Sigmoid colon (tissue), 7 donors: Measurements from ENCODE around the gene MTTP. TPM values are rescaled to one million over a fixed set of nuclear protein-coding genes. Genes with fewer than 3 reads are reported as not detected.

Source experiments
- DNase-seq: peaks from one replicate; pipeline ENCODE4 v3.0.0-alpha.2; 2019
- H3K27ac ChIP-seq, 4 donors: fragments of 200-600 bp; sonication (generic); one replicate each; pipeline ENCODE4 v1.5.1; 2016 to 2019; ENCODE audit warnings: mild to moderate bottlenecking in 1 of 4
- H3K27me3 ChIP-seq, 3 donors: fragments of 200-600 bp; sonication (generic); one replicate each; pipeline ENCODE4 v1.5.1; 2019; ENCODE audit warnings: mild to moderate bottlenecking in 1 of 3
- H3K36me3 ChIP-seq, 4 donors: fragments of 200-600 bp; sonication (generic); one replicate each; pipeline ENCODE4 v1.5.1; 2016 to 2019
- H3K4me1 ChIP-seq, 4 donors: fragments of 200-600 bp; sonication (generic); one replicate each; pipeline ENCODE4 v1.5.1; 2017 to 2019
- H3K4me3 ChIP-seq, 4 donors: fragments of 200-600 bp; sonication (generic); one replicate each; pipeline ENCODE4 v1.5.1; 2017 to 2019; ENCODE audit warnings: mild to moderate bottlenecking in 2 of 4, moderate library complexity in 1 of 4
- H3K9me3 ChIP-seq, 4 donors: fragments of 200-600 bp in 3 of 4; sonication (generic) in 3 of 4; one replicate each; pipeline versions ENCODE4 v1.5.1 to v1.6.1; 2013 to 2019
- CTCF ChIP-seq, 4 experiments: fragments of 450-650 bp in 3 of 4; fragments of 200-600 bp in 1 of 4; IDR thresholded peaks; one replicate each; pipeline ENCODE4 v1.5.1; 2016 to 2019; ENCODE audit warnings: antibody characterized with exemption in 4 of 4, mild to moderate bottlenecking in 3 of 4, moderate library complexity in 2 of 4
- EP300 ChIP-seq, 4 donors: sonication (generic); formaldehyde crosslinking; IDR thresholded peaks; one replicate each; pipeline ENCODE4 v1.6.1; 2017; ENCODE audit warnings: antibody characterized with exemption in 4 of 4
- POLR2A ChIP-seq, 2 donors: fragments of 450-650 bp; IDR thresholded peaks; one replicate each; pipeline ENCODE4 v1.6.1; 2016; ENCODE audit warnings: antibody characterized with exemption in 2 of 2, mild to moderate bottlenecking in 2 of 2, moderate library complexity in 2 of 2
- POLR2AphosphoS5 ChIP-seq, 4 donors: sonication (generic); formaldehyde crosslinking; IDR thresholded peaks; one replicate each; pipeline ENCODE4 v1.6.1; 2017; ENCODE audit warnings: antibody characterized with exemption in 4 of 4
- WGBS, 2 donors: extraction: QIAGEN DNeasy Blood & Tissue Kit; methylation state at CpG; one replicate each; pipeline ENCODE4 v1.1.7; 2013; 5-methylcytosine and 5-hydroxymethylcytosine counted together
- intact Hi-C: fragments of 100-400 bp; cut with DNase I; formaldehyde crosslinking; loops from one replicate; pipeline ENCODE4 v1.15.1; 2023
- polyA plus RNA-seq, 3 donors: library from polyadenylated mRNA; stranded (reverse); fragments of 200-250 nt; gene quantifications; one replicate each; pipeline ENCODE4 v1.2.3, GENCODE V29; 2013
- total RNA-seq, 4 donors: library from RNA; depleted of rRNA; stranded (reverse); fragments of >200 nt; gene quantifications; one replicate each; pipeline ENCODE4 v1.1.0, GENCODE V29; 2016
- donor health status: healthy with polysubstance abuse.
- donor health status: Bipolar disorder and iron deficiency.
- donor health status: healthy.

MTTP gene
- total and polyA plus RNA-seq, 7 donors, result 0.13 to 12.8 (median 5.1) TPM; not detected in 2

- no peak for TF ChIP-seq CTCF (IDR thresholded peaks at IDR 0.05)
- TF ChIP-seq POLR2AphosphoS5 (IDR thresholded peaks at IDR 0.05), result peak in 2 of 4 donors; percentile 22 to 43
- intact Hi-C loops, result no loop called here
- Histone ChIP-seq H3K27ac (peak overlapping the region; percentile 75 to 78 (median 76)), H3K4me1 (peaks cover 0 to 45% (median 24%) of the 10 kb centered on the region in 4 donors), H3K36me3 (no peaks in the 10 kb centered on the region), H3K9me3 (no peaks in the 10 kb centered on the region), H3K27me3 (no peaks in the 10 kb centered on the region), H3K4me3 (no peak overlapping the region)
- WGBS, 2 donors, result 68 to 72% methylated on average over 4 of the region's 4 CpGs
- DNase-seq, result peak; percentile 59
These were observed 49.6 kb downstream of the MTTP start for GRCh38 chr4:99624141-99624719.

- no peaks in the 10 kb centered on the region for H3K36me3 ChIP-seq
- intact Hi-C loops, result no loop called here
- TF ChIP-seq POLR2AphosphoS5 (IDR thresholded peaks at IDR 0.05) (no peak), EP300 (IDR thresholded peaks at IDR 0.05) (no peak), POLR2A (IDR thresholded peaks at IDR 0.05) (no peak), CTCF (IDR thresholded peaks at IDR 0.05) (no peak)
- H3K27ac ChIP-seq, result peak overlapping the region; percentile 75 to 78 (median 76)
- H3K4me3 ChIP-seq, result no peak overlapping the region
- no peaks in the 10 kb centered on the region for H3K27me3 ChIP-seq
- DNase-seq, result no peak
- no peaks in the 10 kb centered on the region for H3K9me3 ChIP-seq
- 73 to 84% methylated on average over 5 of the region's 5 CpGs for WGBS, 2 donors
- H3K4me1 ChIP-seq, result peaks cover 0 to 45% (median 24%) of the 10 kb centered on the region in 4 donors
These were observed 50.7 kb downstream of the MTTP start for GRCh38 chr4:99625369-99625768.

- H3K27ac ChIP-seq, result no peak overlapping the region
- peaks cover 0 to 36% (median 18%) of the 10 kb centered on the region in 4 donors for H3K4me1 ChIP-seq
- 81 to 87% methylated on average over 1 of the region's 1 CpG for WGBS, 2 donors
- no peak overlapping the region for H3K4me3 ChIP-seq
- no peaks in the 10 kb centered on the region for H3K9me3 ChIP-seq
- no peaks in the 10 kb centered on the region for H3K36me3 ChIP-seq
- intact Hi-C loops, result no loop called here
- no peak for DNase-seq
- no peaks in the 10 kb centered on the region for H3K27me3 ChIP-seq
- no peak for TF ChIP-seq POLR2A (IDR thresholded peaks at IDR 0.05)
- no peak for TF ChIP-seq CTCF (IDR thresholded peaks at IDR 0.05)
- no peak for TF ChIP-seq POLR2AphosphoS5 (IDR thresholded peaks at IDR 0.05)
- no peak for TF ChIP-seq EP300 (IDR thresholded peaks at IDR 0.05)
These were observed 53.4 kb downstream of the MTTP start for GRCh38 chr4:99628040-99628439.

- Histone ChIP-seq H3K4me3 (no peak overlapping the region), H3K27me3 (no peaks in the 10 kb centered on the region), H3K27ac (no peak overlapping the region), H3K36me3 (no peaks in the 10 kb centered on the region), H3K4me1 (peaks cover 0 to 19% (median 4%) of the 10 kb centered on the region in 4 donors), H3K9me3 (no peaks in the 10 kb centered on the region)
- TF ChIP-seq POLR2A (IDR thresholded peaks at IDR 0.05), result no peak
- TF ChIP-seq CTCF (IDR thresholded peaks at IDR 0.05), result no peak
- no peak for TF ChIP-seq EP300 (IDR thresholded peaks at IDR 0.05)
- no peak for TF ChIP-seq POLR2AphosphoS5 (IDR thresholded peaks at IDR 0.05)
- DNase-seq, result no peak
- intact Hi-C loops, result no loop called here
These were observed 55.4 kb downstream of the MTTP start for GRCh38 chr4:99629962-99630554.
